Thymus (tissue), 11 donors: ENCODE data around the gene APBB1. TPM values are rescaled to one million over a fixed set of nuclear protein-coding genes. Genes with fewer than 3 reads are reported as not detected.
A peak's percentile ranks its signal among the peaks of the same experiment; 100 is the strongest.
"Not testable (repeated sequence)": the region's sequence is repeated elsewhere in the genome, so short reads cannot be mapped to it uniquely, and the experiment has no call there.

Source experiments
- DNase-seq, 9 donors: peaks; one replicate each; pipeline ENCODE4 v3.0.0-alpha.2; 2013; ENCODE audit warnings: low spot score in 9 of 9, low read depth in 6 of 9, missing footprints in 1 of 9
- H3K27ac ChIP-seq, 2 donors: one replicate each; pipeline ENCODE4 v1.5.1; 2013; ENCODE audit warnings: control low read depth in 1 of 2, low read depth in 1 of 2, low read length in 1 of 2, mild to moderate bottlenecking in 1 of 2, moderate library complexity in 1 of 2
- H3K27me3 ChIP-seq, 2 donors: one replicate each; pipeline ENCODE4 v1.5.1; 2013; ENCODE audit warnings: low read length in 1 of 2; ENCODE audit not compliant: control insufficient read depth in 2 of 2, insufficient read depth in 1 of 2
- H3K36me3 ChIP-seq, 2 donors: one replicate each; pipeline ENCODE4 v1.5.1; 2013; ENCODE audit warnings: low read length in 1 of 2, mild to moderate bottlenecking in 1 of 2, moderate library complexity in 1 of 2; ENCODE audit not compliant: control insufficient read depth in 2 of 2, insufficient read depth in 2 of 2
- H3K4me1 ChIP-seq, 2 donors: one replicate each; pipeline ENCODE4 v1.5.1; 2013; ENCODE audit warnings: low read length in 2 of 2; ENCODE audit not compliant: control insufficient read depth in 2 of 2, insufficient read depth in 2 of 2
- H3K4me3 ChIP-seq, 2 donors: one replicate each; pipeline ENCODE4 v1.5.1; 2013; ENCODE audit warnings: low read length in 2 of 2, control low read depth in 1 of 2, mild to moderate bottlenecking in 1 of 2
- H3K9me3 ChIP-seq, 2 donors: one replicate each; pipeline ENCODE4 v1.5.1; 2013; ENCODE audit warnings: low read length in 1 of 2, mild to moderate bottlenecking in 1 of 2; ENCODE audit not compliant: control insufficient read depth in 2 of 2, insufficient read depth in 1 of 2
- WGBS: extraction: QIAGEN DNeasy Blood & Tissue Kit; methylation state at CpG from one replicate; pipeline ENCODE4 v1.1.7; 2013; 5-methylcytosine and 5-hydroxymethylcytosine counted together
- polyA plus RNA-seq: library from polyadenylated mRNA; stranded (reverse); fragments of 200-250 nt; gene quantifications from one replicate; pipeline ENCODE4 v1.2.3, GENCODE V29; 2013
- total RNA-seq: library from RNA; stranded (reverse); fragments of 120-200 nt; gene quantifications from one replicate; pipeline ENCODE4 v1.2.4, GENCODE V29; 2013
- donor health status: healthy.

Gene APBB1
- total and polyA plus RNA-seq, 2 donors: 47.0 to 70.6 TPM

DNA sequence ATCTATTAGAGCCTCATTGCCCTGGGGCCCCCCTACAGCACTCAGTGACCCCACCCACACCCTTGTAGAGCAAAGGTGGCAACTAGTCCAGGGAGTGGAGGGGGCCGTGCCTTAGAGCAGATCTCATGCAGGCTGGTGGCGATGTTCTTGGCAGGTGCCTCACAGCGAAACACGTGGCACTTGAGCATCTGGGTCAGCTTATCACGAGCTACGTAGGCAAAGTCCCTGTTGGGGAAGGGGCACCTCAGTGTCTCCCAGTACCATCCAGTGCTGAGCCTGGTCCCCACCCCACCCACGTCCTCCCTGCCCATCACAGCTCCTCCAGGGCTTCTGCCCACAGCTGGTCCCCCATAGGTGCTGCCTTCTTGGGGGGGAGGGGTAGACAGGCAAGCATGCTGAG, 17.4 kb downstream of the APBB1 start:
- WGBS: 27% methylated on average over 7 of the region's 7 CpGs
- Histone ChIP-seq H3K27ac (peak overlapping the region; percentile 98), H3K9me3 (peaks cover 0 to 1% of the 10 kb centered on the region in 2 donors), H3K4me1 (peaks cover 56 to 81% of the 10 kb centered on the region in 2 donors), H3K27me3 (no peaks in the 10 kb centered on the region), H3K36me3 (peaks cover 13 to 20% of the 10 kb centered on the region in 2 donors), H3K4me3 (peak overlapping the region; percentile 31 to 38)
- peak in 4 of 9 donors; percentile 69 to 87 (median 74) for DNase-seq

DNA sequence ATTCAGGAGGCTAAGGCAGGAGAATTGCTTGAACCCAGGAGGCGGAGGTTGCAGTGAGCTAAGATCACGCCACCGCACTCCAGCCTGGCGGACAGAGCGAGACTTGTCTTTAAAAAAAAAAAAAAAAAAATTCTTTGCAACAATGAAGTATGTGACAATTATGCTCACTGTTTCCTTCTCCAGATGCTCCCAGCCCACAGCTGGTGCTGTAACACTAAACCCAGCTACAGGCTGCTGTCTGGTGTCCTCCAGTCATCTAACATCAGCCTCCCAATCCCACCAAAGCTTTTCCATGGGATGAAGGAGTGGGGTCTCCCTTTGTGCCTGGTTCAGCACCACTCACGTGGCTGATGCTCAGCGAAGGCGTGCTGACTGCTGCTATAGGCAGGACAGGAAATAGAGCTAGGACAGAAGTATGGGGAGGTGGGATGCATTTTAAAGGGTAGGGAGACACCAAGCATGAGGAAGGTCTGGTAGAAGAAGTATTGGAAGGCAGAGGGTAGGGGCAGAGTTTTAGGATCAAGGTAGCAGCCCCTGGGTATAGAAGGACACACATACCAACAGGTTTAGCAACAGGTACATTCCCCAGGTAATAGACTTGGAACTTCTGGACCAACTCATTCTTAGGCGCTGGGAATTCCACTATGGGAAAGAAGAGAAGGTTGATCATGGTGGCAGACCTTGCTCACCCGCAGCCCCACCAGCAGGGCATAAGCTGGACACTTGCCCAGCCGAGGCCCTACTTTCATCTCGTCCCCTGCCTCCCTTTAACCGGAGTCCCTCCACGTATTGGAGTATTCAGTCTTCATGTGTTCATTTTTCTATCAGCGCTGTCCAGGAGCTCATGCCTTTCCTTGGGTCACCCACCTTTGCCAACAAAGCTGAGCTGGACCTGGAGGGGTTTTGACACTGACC, 18.2 kb downstream of the APBB1 start:
- peak overlapping the region; percentile 98 for H3K27ac ChIP-seq

DNA sequence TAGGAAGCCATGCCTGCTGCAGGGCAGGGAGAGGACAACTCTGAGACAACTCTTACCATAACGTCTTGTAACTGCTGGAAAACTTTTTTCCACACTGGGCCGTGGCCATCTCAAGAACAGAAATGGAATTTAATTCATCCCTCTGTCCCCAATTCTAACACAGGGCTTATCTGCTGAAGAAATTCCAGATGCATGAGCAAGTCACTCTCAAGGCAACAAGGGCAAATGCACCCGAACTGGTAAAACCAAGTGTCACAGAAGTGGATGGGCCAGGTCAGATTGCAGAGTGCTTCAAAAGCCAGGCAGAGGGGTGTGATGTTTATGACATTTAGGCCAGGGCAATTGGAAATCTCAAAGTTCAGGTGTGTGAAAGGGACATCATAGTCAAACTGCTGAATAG, 21.3 kb downstream of the APBB1 start:
- peaks cover 32 to 58% of the 10 kb centered on the region in 2 donors for H3K4me1 ChIP-seq
- no peak overlapping the region for H3K27ac ChIP-seq
- no peaks in the 10 kb centered on the region for H3K9me3 ChIP-seq
- H3K27me3 ChIP-seq: no peaks in the 10 kb centered on the region
- H3K36me3 ChIP-seq: peaks cover 41 to 44% of the 10 kb centered on the region in 2 donors
- 95% methylated on average over 3 of the region's 3 CpGs for WGBS
- no peak for DNase-seq
- H3K4me3 ChIP-seq: no peak overlapping the region

More for the DNA sequence above, 18.2 kb downstream of the APBB1 start:
- Histone ChIP-seq H3K36me3 (peaks cover 16 to 22% of the 10 kb centered on the region in 2 donors), H3K9me3 (peaks cover 0 to 1% of the 10 kb centered on the region in 2 donors), H3K4me3 (no peak overlapping the region), H3K4me1 (peaks cover 52 to 76% of the 10 kb centered on the region in 2 donors), H3K27me3 (no peaks in the 10 kb centered on the region)
- DNase-seq: no peak
- WGBS: 97% methylated on average over 15 of the region's 15 CpGs

DNA sequence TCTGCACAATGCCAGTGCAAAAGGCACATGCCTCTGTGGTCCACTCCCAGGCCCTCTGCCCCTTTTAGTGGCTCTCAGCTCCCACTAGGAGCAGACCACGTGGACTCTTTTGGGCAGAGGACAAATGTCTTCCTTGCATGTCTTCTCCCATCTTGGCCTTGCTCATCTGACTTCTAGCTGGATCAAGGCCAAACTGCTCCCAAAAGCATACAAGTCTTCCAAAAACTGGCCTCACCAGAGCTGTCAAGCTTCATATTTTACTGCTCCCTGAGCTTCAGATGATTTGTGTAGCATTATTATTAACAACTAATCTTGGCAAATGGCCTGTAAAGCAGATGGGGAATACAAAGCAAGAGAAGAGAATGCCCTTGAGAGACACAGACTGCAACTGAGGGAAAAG, 21.7 kb downstream of the APBB1 start:
- peaks cover 41 to 44% of the 10 kb centered on the region in 2 donors for H3K36me3 ChIP-seq
- no peak overlapping the region for H3K27ac ChIP-seq
- H3K4me1 ChIP-seq: peaks cover 32 to 57% of the 10 kb centered on the region in 2 donors
- WGBS: 95% methylated on average over 1 of the region's 1 CpG
- no peak overlapping the region for H3K4me3 ChIP-seq
- no peaks in the 10 kb centered on the region for H3K27me3 ChIP-seq
- H3K9me3 ChIP-seq: no peaks in the 10 kb centered on the region
- no peak for DNase-seq

DNA sequence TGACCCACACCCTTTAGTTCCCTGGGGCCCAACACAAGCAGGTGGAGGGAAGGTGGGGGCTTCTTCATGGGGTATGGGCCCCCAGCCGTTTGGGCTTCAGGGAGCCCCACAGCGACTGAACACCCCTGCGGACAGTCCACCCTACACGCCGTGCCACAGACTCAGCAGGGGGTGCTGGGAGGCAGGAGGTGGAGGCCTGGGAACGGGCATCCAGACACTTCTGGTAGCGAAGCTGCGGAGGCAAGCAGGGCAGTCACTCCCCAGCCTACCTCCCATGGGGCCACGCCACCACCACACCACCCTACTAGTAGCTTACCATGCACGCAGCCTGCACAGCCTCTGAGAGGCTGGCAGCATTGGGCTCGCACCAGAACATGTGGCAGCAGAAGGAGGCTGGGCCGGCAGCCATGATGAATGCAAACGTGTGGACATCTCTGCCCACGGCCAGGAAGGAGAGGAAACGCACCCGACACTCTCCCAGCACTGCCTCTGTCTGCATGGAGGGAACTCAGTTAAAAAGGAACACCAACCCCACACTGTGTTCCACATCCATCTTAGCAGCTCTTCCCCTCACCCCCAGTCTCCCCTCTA, 23.3 kb downstream of the APBB1 start:
- Histone ChIP-seq H3K27me3 (no peaks in the 10 kb centered on the region), H3K27ac (peak overlapping the region in 1 of 2 donors; percentile 19), H3K36me3 (peaks cover 35 to 47% of the 10 kb centered on the region in 2 donors), H3K4me3 (no peak overlapping the region), H3K4me1 (peaks cover 22 to 56% of the 10 kb centered on the region in 2 donors), H3K9me3 (no peaks in the 10 kb centered on the region)
- no peak for DNase-seq
- WGBS: 96% methylated on average over 16 of the region's 16 CpGs

DNA sequence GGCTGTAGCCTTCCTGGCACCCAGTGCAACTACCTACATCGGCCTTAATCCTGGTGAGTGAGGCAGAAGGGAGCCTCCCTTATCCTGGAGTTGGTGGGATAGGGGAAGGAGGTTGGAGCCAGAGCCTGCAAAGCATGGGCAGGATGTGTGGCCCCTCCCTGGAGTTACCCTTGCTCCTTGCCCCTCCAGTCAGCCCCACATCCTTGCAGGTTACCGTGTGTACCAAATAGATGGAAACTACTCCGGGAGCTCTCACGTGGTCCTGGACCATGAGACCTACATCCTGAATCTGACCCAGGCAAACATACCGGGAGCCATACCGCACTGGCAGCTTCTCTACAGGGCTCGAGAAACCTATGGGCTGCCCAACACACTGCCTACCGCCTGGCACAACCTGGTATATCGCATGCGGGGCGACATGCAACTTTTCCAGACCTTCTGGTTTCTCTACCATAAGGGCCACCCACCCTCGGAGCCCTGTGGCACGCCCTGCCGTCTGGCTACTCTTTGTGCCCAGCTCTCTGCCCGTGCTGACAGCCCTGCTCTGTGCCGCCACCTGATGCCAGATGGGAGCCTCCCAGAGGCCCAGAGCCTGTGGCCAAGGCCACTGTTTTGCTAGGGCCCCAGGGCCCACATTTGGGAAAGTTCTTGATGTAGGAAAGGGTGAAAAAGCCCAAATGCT, 24.8 kb downstream of the APBB1 start:
- Histone ChIP-seq H3K27me3 (no peaks in the 10 kb centered on the region), H3K4me3 (no peak overlapping the region), H3K27ac (no peak overlapping the region), H3K9me3 (no peaks in the 10 kb centered on the region), H3K36me3 (peaks cover 32 to 46% of the 10 kb centered on the region in 2 donors), H3K4me1 (peaks cover 25 to 53% of the 10 kb centered on the region in 2 donors)
- 92% methylated on average over 16 of the region's 16 CpGs for WGBS
- no peak for DNase-seq

DNA sequence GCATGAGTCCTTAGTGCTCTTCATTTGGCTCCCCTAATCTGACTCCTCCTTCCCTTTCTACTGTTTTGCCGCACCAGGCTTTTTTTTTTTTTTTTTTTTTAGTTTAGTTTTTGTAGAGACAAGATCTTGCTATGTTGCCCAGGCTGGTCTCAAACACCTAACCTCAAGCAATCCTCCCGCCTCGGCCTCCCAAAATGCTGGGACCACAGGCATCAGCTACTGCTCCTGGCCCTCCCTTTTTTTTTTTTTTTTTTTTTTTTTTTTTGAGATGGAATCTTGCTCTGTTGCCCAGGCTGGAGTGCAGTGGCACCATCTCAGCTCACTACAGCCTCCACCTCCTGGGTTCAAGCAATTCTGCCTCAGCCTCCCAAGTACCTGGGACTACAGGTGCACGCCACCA, 26.6 kb downstream of the APBB1 start:
- H3K27ac ChIP-seq, DNase-seq, H3K27me3 ChIP-seq, H3K9me3 ChIP-seq: not testable (repeated sequence)
- peaks cover 24 to 40% of the 10 kb centered on the region in 2 donors for H3K36me3 ChIP-seq
- H3K4me3 ChIP-seq: peak overlapping the region; percentile 5 to 24
- peaks cover 23 to 41% of the 10 kb centered on the region in 2 donors for H3K4me1 ChIP-seq
- WGBS: 91% methylated on average over 4 of the region's 4 CpGs

DNA sequence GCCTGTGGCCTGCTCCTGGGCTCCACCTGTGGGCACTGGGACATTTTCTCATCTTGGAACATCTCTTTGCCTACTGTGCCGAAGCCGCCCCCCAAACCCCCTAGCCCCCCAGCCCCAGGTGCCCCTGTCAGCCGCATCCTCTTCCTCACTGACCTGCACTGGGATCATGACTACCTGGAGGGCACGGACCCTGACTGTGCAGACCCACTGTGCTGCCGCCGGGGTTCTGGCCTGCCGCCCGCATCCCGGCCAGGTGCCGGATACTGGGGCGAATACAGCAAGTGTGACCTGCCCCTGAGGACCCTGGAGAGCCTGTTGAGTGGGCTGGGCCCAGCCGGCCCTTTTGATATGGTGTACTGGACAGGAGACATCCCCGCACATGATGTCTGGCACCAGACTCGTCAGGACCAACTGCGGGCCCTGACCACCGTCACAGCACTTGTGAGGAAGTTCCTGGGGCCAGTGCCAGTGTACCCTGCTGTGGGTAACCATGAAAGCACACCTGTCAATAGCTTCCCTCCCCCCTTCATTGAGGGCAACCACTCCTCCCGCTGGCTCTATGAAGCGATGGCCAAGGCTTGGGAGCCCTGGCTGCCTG, 27.3 kb downstream of the APBB1 start:
- 89% methylated on average over 18 of the region's 18 CpGs for WGBS
- no peak for DNase-seq
- no peaks in the 10 kb centered on the region for H3K27me3 ChIP-seq
- peaks cover 23 to 41% of the 10 kb centered on the region in 2 donors for H3K4me1 ChIP-seq
- H3K4me3 ChIP-seq: peak overlapping the region; percentile 73 to 84
- no peaks in the 10 kb centered on the region for H3K9me3 ChIP-seq
- H3K27ac ChIP-seq: peak overlapping the region in 1 of 2 donors; percentile 82
- peaks cover 20 to 40% of the 10 kb centered on the region in 2 donors for H3K36me3 ChIP-seq
